HEK293T (cell line): ENCODE data around the gene TGM6.

Experiments
- ELF4 ChIP-seq: fragments of 450-650 bp; IDR thresholded peaks from 2 replicates; pipeline ENCODE4 v1.6.1; 2017; ENCODE audit warnings: antibody characterized with exemption
- FOXA1 ChIP-seq: fragments of 450-650 bp; IDR thresholded peaks from 2 replicates; pipeline ENCODE4 v1.6.1; 2016; ENCODE audit warnings: mild to moderate bottlenecking
- FOXK2 ChIP-seq: fragments of 450-650 bp; IDR thresholded peaks from 2 replicates; pipeline ENCODE4 v1.6.1; 2016; ENCODE audit warnings: mild to moderate bottlenecking
- NFRKB ChIP-seq: fragments of 450-650 bp; IDR thresholded peaks from 2 replicates; pipeline ENCODE4 v1.6.1; 2016; ENCODE audit warnings: mild to moderate bottlenecking, moderate library complexity
- SP1 ChIP-seq: fragments of 450-650 bp; IDR thresholded peaks from 2 replicates; pipeline ENCODE4 v1.6.1; 2017
- TARDBP ChIP-seq: fragments of 450-650 bp; IDR thresholded peaks from 2 replicates; pipeline ENCODE4 v1.6.1; 2016

DNA sequence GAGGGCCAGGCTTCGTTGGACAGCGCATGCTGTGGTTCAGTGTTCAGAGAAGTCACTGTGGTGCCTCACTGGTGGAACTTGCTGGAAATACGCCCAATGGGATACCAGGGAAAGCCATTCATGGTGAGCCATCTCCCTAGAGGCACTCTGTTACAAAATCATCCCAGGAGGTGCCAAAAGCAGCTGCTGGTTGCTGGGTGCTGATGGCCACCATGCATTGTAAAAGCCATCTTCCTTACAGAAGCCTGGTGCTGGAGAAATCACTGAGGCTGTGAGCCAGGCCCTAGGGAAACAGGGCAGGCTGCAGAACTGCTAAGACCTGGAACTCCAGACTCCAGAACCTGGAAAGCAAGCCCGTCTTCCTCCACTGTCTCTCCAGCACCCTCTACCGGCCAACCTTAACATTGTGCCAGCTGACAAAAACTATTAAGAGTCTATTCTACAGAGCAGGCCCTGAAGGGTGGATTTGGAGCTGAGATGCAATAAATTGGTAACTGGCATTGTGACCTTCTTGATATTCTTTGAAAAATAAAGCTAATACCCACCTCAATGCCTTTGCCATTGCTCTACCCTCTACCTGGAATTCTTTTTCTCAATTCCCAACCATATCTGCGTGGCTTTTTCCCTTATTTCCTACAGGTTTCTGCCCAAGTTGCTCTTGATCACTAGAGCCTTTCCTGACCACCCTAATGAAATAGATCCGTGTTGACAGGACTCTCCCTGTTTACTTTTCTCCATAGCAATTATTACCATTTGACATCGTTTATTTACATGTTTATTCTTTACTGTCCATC, 71.4 kb downstream of the TGM6 start:
- TF ChIP-seq SP1 (no peak), ELF4 (no peak), TARDBP (no peak), NFRKB (no peak), FOXK2 (no peak), FOXA1 (no peak)
